Sciatic nerve (tissue), 2 donors: ENCODE results near the gene BTBD7. TPM values are rescaled to one million over a fixed set of nuclear protein-coding genes. Genes with fewer than 3 reads are reported as not detected.

Experiments
- ATAC-seq: fragments of 200-7000 bp; cut with Tn5 transposase; one replicate; pipeline ENCODE4 v1.9.1; 2020; ENCODE audit warnings: mild to moderate bottlenecking, moderate library complexity
- DNase-seq: peaks from one replicate; pipeline ENCODE4 v3.0.0-alpha.2; 2020; ENCODE audit warnings: low spot score
- intact Hi-C: fragments of 100-400 bp; cut with DNase I; formaldehyde crosslinking; loops from one replicate; pipeline ENCODE4 v1.14.2; 2022
- total RNA-seq: library from RNA; stranded (reverse); fragmentation: NEBNext Ultra II Directional; extraction: Animal tissue kit (Norgen Biotek cat#: 25700); gene quantifications from one replicate; pipeline ENCODE4 v1.2.1, GENCODE V29; 2021
- donor health status: DM: no; HTN: no; CAD: no.
- donor health status: DM: no; HTN: no; CAD: no.

BTBD7 gene
- total RNA-seq, 1 donor from 2014 or later, result 40.7 TPM

GRCh38 chr14:93331002-93331727, 1.7 kb downstream of the BTBD7 start:
- ATAC-seq, result no peak
- intact Hi-C loops, result no loop called here
- DNase-seq, result no peak

GRCh38 chr14:93330609-93331000, 2.2 kb downstream of the BTBD7 start:
- no peak for DNase-seq
- ATAC-seq, result no peak
- intact Hi-C loops, result no loop called here

GRCh38 chr14:93329965-93330608, 2.7 kb downstream of the BTBD7 start:
- DNase-seq, result no peak
- ATAC-seq, result no peak
- intact Hi-C loops, result no loop called here

GRCh38 chr14:93328546-93328945, 4.3 kb downstream of the BTBD7 start:
- intact Hi-C loops, result no loop called here
- ATAC-seq (no peak), DNase-seq (no peak)

GRCh38 chr14:93326196-93326595, 6.6 kb downstream of the BTBD7 start:
- DNase-seq (no peak), ATAC-seq (no peak)
- intact Hi-C loops, result no loop called here

- ATAC-seq, result no peak
Measured at GRCh38 chr14:93323600-93324174, 9.1 kb downstream of the BTBD7 start.

GRCh38 chr14:93322929-93323599, 9.8 kb downstream of the BTBD7 start:
- ATAC-seq (no peak), DNase-seq (no peak)
- intact Hi-C loops, result no loop called here

More at GRCh38 chr14:93323600-93324174, 9.1 kb downstream of the BTBD7 start:
- DNase-seq, result no peak
- intact Hi-C loops, result no loop called here

- ATAC-seq, result no peak
- intact Hi-C loops, result no loop called here
- DNase-seq, result no peak
Measured at GRCh38 chr14:93320489-93320888, 12.3 kb downstream of the BTBD7 start.

GRCh38 chr14:93319958-93320357, 12.9 kb downstream of the BTBD7 start:
- intact Hi-C loops, result no loop called here
- ATAC-seq (no peak), DNase-seq (no peak)

- intact Hi-C loops, result no loop called here
- no peak for DNase-seq
Measured at GRCh38 chr14:93319494-93319893, 13.3 kb downstream of the BTBD7 start.

GRCh38 chr14:93318927-93319326, 13.9 kb downstream of the BTBD7 start:
- no peak for ATAC-seq

More at GRCh38 chr14:93319494-93319893, 13.3 kb downstream of the BTBD7 start:
- ATAC-seq, result no peak

GRCh38 chr14:93317875-93318807, 14.7 kb downstream of the BTBD7 start:
- intact Hi-C loops, result no loop called here
- ATAC-seq (no peak), DNase-seq (no peak)

More at GRCh38 chr14:93318927-93319326, 13.9 kb downstream of the BTBD7 start:
- no peak for DNase-seq
- intact Hi-C loops, result no loop called here

GRCh38 chr14:93317210-93317874, 15.5 kb downstream of the BTBD7 start:
- intact Hi-C loops, result no loop called here
- DNase-seq (no peak), ATAC-seq (no peak)

GRCh38 chr14:93316716-93317115, 16.1 kb downstream of the BTBD7 start:
- intact Hi-C loops, result no loop called here
- no peak for ATAC-seq
- DNase-seq, result no peak

- intact Hi-C loops, result no loop called here
- ATAC-seq, result no peak
Measured at GRCh38 chr14:93315575-93315974, 17.3 kb downstream of the BTBD7 start.

GRCh38 chr14:93311082-93311481, 21.8 kb downstream of the BTBD7 start:
- intact Hi-C loops, result no loop called here
- no peak for ATAC-seq
- no peak for DNase-seq

More at GRCh38 chr14:93315575-93315974, 17.3 kb downstream of the BTBD7 start:
- no peak for DNase-seq

GRCh38 chr14:93309427-93309966, 23.3 kb downstream of the BTBD7 start:
- intact Hi-C loops, result no loop called here
- DNase-seq (no peak), ATAC-seq (no peak)
